DND-41 (cell line): Measurements from ENCODE around the gene SRCIN1.
"Not testable (repeated sequence)": the region's sequence is repeated elsewhere in the genome, so short reads cannot be mapped to it uniquely, and the experiment has no call there.

Experiments
- ATAC-seq: fragments of 200-7000 bp; cut with Tn5 transposase; 3 replicates; pipeline ENCODE4 v1.9.1; 2021; ENCODE audit warnings: low read depth; ENCODE audit not compliant: insufficient read depth
- DNase-seq: peaks from one replicate; pipeline ENCODE4 v3.0.0-alpha.2; 2020
- H2AFZ ChIP-seq: 2 replicates; pipeline ENCODE4 v1.6.0; 2012; ENCODE audit warnings: low read depth, low read length
- H3K27ac ChIP-seq: 2 replicates; pipeline ENCODE4 v1.5.1; 2012; ENCODE audit warnings: low read length, inconsistent platforms
- H3K27me3 ChIP-seq: fragments of 200-600 bp; sonication (generic); 2 replicates; pipeline ENCODE4 v1.6.0; 2012; ENCODE audit warnings: low read length, mild to moderate bottlenecking, inconsistent platforms; ENCODE audit not compliant: insufficient read depth, poor library complexity
- H3K36me3 ChIP-seq: 2 replicates; pipeline ENCODE4 v1.5.1; 2012; ENCODE audit warnings: low read length, inconsistent platforms; ENCODE audit not compliant: insufficient read depth
- H3K4me1 ChIP-seq: 2 replicates; pipeline ENCODE4 v1.5.1; 2012; ENCODE audit warnings: mild to moderate bottlenecking, low read length; ENCODE audit not compliant: insufficient read depth
- H3K4me2 ChIP-seq: 2 replicates; pipeline ENCODE4 v1.6.0; 2012; ENCODE audit warnings: mild to moderate bottlenecking, moderate library complexity, low read length, inconsistent platforms; ENCODE audit not compliant: insufficient read depth
- H3K4me3 ChIP-seq, 2 experiments: fragments of 200-600 bp in 1 of 2; shearing (Covaris generic) in 1 of 2; 2 replicates each; pipeline ENCODE4 v1.5.1; 2012 to 2016; ENCODE audit warnings: inconsistent platforms in 2 of 2, low read length in 2 of 2, mild to moderate bottlenecking in 2 of 2, low read depth in 1 of 2, moderate library complexity in 1 of 2
- H3K79me2 ChIP-seq: 2 replicates; pipeline ENCODE4 v1.6.0; 2012; ENCODE audit warnings: low read length, inconsistent platforms; ENCODE audit not compliant: insufficient read depth
- H3K9ac ChIP-seq: 2 replicates; pipeline ENCODE4 v1.6.0; 2012; ENCODE audit warnings: low read depth, mild to moderate bottlenecking, inconsistent platforms, low read length, moderate library complexity
- H3K9me3 ChIP-seq: 2 replicates; pipeline ENCODE4 v1.5.1; 2012; ENCODE audit warnings: low read length, moderate library complexity, mild to moderate bottlenecking, inconsistent platforms; ENCODE audit not compliant: insufficient read depth, severe bottlenecking
- H4K20me1 ChIP-seq: 2 replicates; pipeline ENCODE4 v1.6.0; 2012; ENCODE audit warnings: low read length; ENCODE audit not compliant: insufficient read depth
- EZH2 ChIP-seq: IDR thresholded peaks from 3 replicates; pipeline ENCODE4 v1.6.1; 2012; ENCODE audit warnings: borderline replicate concordance, low read depth, mild to moderate bottlenecking, moderate library complexity, low read length, inconsistent platforms; ENCODE audit not compliant: severe bottlenecking
- TF ChIP-seq, protein P1 (sequence below): IDR thresholded peaks from 2 replicates; pipeline ENCODE4 v1.5.1; 2012; ENCODE audit warnings: borderline replicate concordance, low read length, moderate library complexity, mild to moderate bottlenecking; ENCODE audit not compliant: poor library complexity, severe bottlenecking; ENCODE audit errors: extremely low read depth

The SRCIN1 gene

DNA sequence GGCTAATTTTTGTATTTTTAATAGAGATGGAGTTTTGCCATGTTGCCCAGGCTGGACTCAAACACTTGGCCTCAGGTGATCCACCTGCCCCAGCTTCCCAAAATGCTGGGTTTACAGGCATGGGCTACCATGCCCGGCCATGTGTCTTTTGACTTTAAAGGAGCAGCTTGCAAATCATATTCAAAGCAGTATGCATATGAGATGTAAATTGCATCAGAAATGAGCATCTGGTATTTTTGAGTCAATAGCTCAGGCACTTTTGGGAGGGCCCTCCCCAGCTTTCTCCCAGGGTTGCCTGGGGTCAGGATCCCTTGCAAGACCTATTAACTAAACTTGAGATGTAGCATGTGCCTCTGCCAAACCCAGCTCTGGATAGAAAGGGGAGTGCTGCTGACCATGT lies 47.5 kb upstream of the SRCIN1 start:
- no peaks in the 10 kb centered on the region for H3K27me3 ChIP-seq
- H4K20me1 ChIP-seq, result no peaks in the 10 kb centered on the region
- no peak for TF ChIP-seq EZH2
- TF ChIP-seq, protein P1, sequence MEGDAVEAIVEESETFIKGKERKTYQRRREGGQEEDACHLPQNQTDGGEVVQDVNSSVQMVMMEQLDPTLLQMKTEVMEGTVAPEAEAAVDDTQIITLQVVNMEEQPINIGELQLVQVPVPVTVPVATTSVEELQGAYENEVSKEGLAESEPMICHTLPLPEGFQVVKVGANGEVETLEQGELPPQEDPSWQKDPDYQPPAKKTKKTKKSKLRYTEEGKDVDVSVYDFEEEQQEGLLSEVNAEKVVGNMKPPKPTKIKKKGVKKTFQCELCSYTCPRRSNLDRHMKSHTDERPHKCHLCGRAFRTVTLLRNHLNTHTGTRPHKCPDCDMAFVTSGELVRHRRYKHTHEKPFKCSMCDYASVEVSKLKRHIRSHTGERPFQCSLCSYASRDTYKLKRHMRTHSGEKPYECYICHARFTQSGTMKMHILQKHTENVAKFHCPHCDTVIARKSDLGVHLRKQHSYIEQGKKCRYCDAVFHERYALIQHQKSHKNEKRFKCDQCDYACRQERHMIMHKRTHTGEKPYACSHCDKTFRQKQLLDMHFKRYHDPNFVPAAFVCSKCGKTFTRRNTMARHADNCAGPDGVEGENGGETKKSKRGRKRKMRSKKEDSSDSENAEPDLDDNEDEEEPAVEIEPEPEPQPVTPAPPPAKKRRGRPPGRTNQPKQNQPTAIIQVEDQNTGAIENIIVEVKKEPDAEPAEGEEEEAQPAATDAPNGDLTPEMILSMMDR, result no peak
- no peaks in the 10 kb centered on the region for H3K36me3 ChIP-seq
- no peaks in the 10 kb centered on the region for H3K9me3 ChIP-seq
- no peak overlapping the region for H3K27ac ChIP-seq
- no peak overlapping the region for H3K9ac ChIP-seq
- no peaks in the 10 kb centered on the region for H3K79me2 ChIP-seq
- H3K4me2 ChIP-seq, result no peak overlapping the region
- H2AFZ ChIP-seq, result no peak overlapping the region
- H3K4me3 ChIP-seq, result no peak overlapping the region
- no peak for ATAC-seq
- H3K4me1 ChIP-seq, result peaks cover 4% of the 10 kb centered on the region
- DNase-seq, result no peak

DNA sequence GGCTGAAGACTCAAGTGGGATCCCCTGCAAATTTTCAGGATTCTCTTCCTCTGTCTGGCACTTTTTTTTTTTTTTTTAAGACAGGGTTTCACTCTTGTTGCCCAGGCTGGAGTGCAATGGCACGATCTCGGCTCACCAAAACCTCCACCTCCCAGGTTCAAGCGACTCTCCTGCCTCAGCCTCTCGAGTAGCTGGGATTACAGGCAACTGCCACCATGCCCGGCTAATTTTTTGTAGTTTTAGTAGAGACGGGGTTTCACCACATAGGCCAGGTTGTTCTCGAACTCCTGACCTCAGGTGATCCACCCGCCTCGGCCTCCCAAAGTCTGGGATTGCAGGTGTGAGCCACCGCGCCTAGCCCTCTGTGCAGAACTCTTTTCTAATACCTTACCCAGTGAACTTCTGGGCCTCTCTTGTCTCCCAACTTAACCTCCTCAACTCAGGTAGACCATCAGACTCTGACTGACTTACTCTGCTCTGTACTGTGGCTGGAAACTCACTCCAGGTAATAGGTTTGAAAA lies 45.0 kb upstream of the SRCIN1 start:
- H3K4me3 ChIP-seq, ATAC-seq, H3K9ac ChIP-seq, H2AFZ ChIP-seq, DNase-seq, H3K27ac ChIP-seq, H3K27me3 ChIP-seq, H3K4me2 ChIP-seq, H3K4me1 ChIP-seq, H3K36me3 ChIP-seq, H4K20me1 ChIP-seq, H3K9me3 ChIP-seq, H3K79me2 ChIP-seq: not testable (repeated sequence)

DNA sequence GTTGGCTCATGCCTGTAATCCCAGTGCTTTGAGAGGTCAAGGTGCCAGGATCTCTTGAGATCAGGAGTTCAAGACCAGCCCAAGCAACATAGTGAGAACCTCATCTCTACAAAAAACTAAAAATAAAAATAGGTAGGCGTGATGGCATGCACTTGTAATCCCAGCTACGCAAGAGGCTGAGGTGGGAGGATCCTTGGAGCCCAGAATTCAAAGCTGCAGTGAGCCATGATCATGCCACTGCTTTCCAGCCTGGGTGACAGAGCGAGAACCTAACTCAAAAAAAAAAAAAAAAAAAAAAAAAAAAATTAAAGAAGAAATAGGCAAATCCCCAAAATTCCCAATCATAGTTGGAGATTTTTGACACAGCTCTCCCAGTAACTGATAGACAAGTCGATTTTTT lies 32.2 kb upstream of the SRCIN1 start:
- no peaks in the 10 kb centered on the region for H3K4me1 ChIP-seq
- H2AFZ ChIP-seq, result no peak overlapping the region
- H3K4me2 ChIP-seq, result no peak overlapping the region
- H3K9ac ChIP-seq, result no peak overlapping the region
- TF ChIP-seq, protein P1, result no peak
- TF ChIP-seq EZH2, result no peak
- H3K36me3 ChIP-seq, result no peaks in the 10 kb centered on the region
- no peak for ATAC-seq
- no peaks in the 10 kb centered on the region for H3K27me3 ChIP-seq
- H3K79me2 ChIP-seq, result no peaks in the 10 kb centered on the region
- H3K27ac ChIP-seq, result no peak overlapping the region
- H3K4me3 ChIP-seq, result no peak overlapping the region
- DNase-seq, result no peak
- H3K9me3 ChIP-seq, result no peaks in the 10 kb centered on the region
- no peaks in the 10 kb centered on the region for H4K20me1 ChIP-seq

DNA sequence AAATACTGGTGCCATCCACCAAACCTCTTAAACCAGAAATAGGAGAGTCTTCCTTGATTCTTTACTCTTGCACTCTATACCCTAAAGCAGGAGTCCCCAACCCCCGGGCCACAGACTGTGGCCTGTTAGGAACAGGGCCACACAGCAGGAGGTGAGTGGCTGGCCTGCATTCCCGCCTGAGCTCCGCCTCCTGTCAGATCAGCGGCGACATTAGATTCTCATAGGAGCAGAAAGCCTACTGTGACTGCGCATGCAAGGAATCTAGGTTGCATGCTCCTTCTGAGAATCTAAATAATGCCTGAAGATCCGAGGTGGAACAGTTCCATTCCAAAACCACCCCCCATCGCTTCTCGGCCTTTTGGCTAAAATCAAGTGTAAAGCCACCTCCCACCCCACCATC lies 30.3 kb upstream of the SRCIN1 start:
- Histone ChIP-seq H2AFZ (no peak overlapping the region), H3K9ac (no peak overlapping the region), H3K4me1 (no peaks in the 10 kb centered on the region), H3K36me3 (no peaks in the 10 kb centered on the region), H4K20me1 (no peaks in the 10 kb centered on the region), H3K4me2 (no peak overlapping the region), H3K9me3 (no peaks in the 10 kb centered on the region), H3K79me2 (no peaks in the 10 kb centered on the region), H3K27ac (no peak overlapping the region), H3K4me3 (no peak overlapping the region), H3K27me3 (no peaks in the 10 kb centered on the region)
- ATAC-seq (no peak), DNase-seq (no peak)
- TF ChIP-seq EZH2, result no peak
- TF ChIP-seq, protein P1, result no peak
